HEK293T (cell line): ENCODE results near the gene ATP11A.

Source experiments
- CTCF ChIA-PET: fragments of 350-600 bp; formaldehyde crosslinking; extraction: SDS; loops from one replicate; lab custom pipeline; 2021; ENCODE audit warnings: antibody characterized with exemption, inconsistent platforms; lab: Yijun Ruan, JAX
- POLR2A ChIA-PET: fragments of 350-600 bp; formaldehyde crosslinking; extraction: SDS; loops from one replicate; lab custom pipeline; 2020; ENCODE audit warnings: antibody characterized with exemption, inconsistent platforms; lab: Yijun Ruan, JAX
- DNase-seq: peaks from one replicate; pipeline ENCODE4 v3.0.0; 2012; ENCODE audit warnings: mixed read lengths; ENCODE audit errors: extremely low spot score
- ARNT ChIP-seq: fragments of 450-650 bp; IDR thresholded peaks from 2 replicates; pipeline ENCODE4 v1.6.1; 2017; ENCODE audit warnings: mild to moderate bottlenecking
- BHLHE40 ChIP-seq: fragments of 450-650 bp; IDR thresholded peaks from 2 replicates; pipeline ENCODE4 v1.6.1; 2016; ENCODE audit warnings: mild to moderate bottlenecking, moderate library complexity, borderline replicate concordance
- CTBP1 ChIP-seq: fragments of 450-650 bp; IDR thresholded peaks from 2 replicates; pipeline ENCODE4 v1.6.1; 2016; ENCODE audit warnings: borderline replicate concordance
- ELF4 ChIP-seq: fragments of 450-650 bp; IDR thresholded peaks from 2 replicates; pipeline ENCODE4 v1.6.1; 2017; ENCODE audit warnings: antibody characterized with exemption
- FOXA1 ChIP-seq: fragments of 450-650 bp; IDR thresholded peaks from 2 replicates; pipeline ENCODE4 v1.6.1; 2016; ENCODE audit warnings: mild to moderate bottlenecking
- FOXK2 ChIP-seq: fragments of 450-650 bp; IDR thresholded peaks from 2 replicates; pipeline ENCODE4 v1.6.1; 2016; ENCODE audit warnings: mild to moderate bottlenecking
- FOXM1 ChIP-seq: fragments of 450-650 bp; IDR thresholded peaks from 2 replicates; pipeline ENCODE4 v1.6.1; 2017; ENCODE audit warnings: mild to moderate bottlenecking, borderline replicate concordance
- HDGF ChIP-seq: fragments of 450-650 bp; IDR thresholded peaks from 2 replicates; pipeline ENCODE4 v1.6.1; 2017; ENCODE audit warnings: antibody characterized with exemption, borderline replicate concordance
- L3MBTL2 ChIP-seq: fragments of 450-650 bp; conservative IDR thresholded peaks from 2 replicates; pipeline ENCODE4 v1.6.1; 2016; ENCODE audit warnings: mild to moderate bottlenecking
- LEF1 ChIP-seq: fragments of 450-650 bp; IDR thresholded peaks from 2 replicates; pipeline ENCODE4 v1.6.1; 2017; ENCODE audit warnings: mild to moderate bottlenecking, borderline replicate concordance
- NFRKB ChIP-seq: fragments of 450-650 bp; IDR thresholded peaks from 2 replicates; pipeline ENCODE4 v1.6.1; 2016; ENCODE audit warnings: mild to moderate bottlenecking, moderate library complexity
- SP1 ChIP-seq: fragments of 450-650 bp; IDR thresholded peaks from 2 replicates; pipeline ENCODE4 v1.6.1; 2017
- SUZ12 ChIP-seq: fragments of 450-650 bp; IDR thresholded peaks from 2 replicates; pipeline ENCODE4 v1.6.1; 2016; ENCODE audit warnings: mild to moderate bottlenecking
- TARDBP ChIP-seq: fragments of 450-650 bp; IDR thresholded peaks from 2 replicates; pipeline ENCODE4 v1.6.1; 2016
- ZNF384 ChIP-seq: fragments of 450-650 bp; IDR thresholded peaks from 2 replicates; pipeline ENCODE4 v1.6.1; 2016
- TF ChIP-seq, protein P1 (sequence below): fragments of 450-650 bp; IDR thresholded peaks from 2 replicates; pipeline ENCODE4 v1.6.1; 2016

The ATP11A gene

DNA sequence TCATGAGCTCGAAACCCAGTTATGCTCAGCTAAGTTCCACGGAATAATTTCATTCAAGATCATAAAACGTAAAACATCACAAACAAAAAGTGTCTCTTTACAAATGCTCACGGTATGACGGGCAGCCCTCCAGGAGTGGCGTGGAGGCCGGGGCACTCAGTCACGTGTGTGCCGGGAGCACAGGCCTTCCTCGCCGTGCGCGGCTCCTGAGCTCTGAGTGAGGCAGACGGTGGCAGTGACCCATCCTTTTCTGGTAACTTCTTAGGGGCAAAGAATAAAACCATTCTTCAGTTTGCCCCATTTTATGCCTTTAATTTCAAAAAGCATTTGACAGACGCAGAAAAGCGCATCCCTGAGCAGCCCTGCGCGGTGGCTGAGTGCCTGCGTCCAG, 72.8 kb downstream of the ATP11A start:
- ChIA-PET CTCF (interaction anchor here (0.6 kb wide), 2 partner anchors 44 to 86 kb away, joined by 3 to 6 read pairs; no protein-coding TSS in a partner anchor), POLR2A (no interaction called here)
- TF ChIP-seq NFRKB: no peak
- no peak for TF ChIP-seq SUZ12
- no peak for TF ChIP-seq ARNT
- no peak for TF ChIP-seq SP1
- no peak for DNase-seq

DNA sequence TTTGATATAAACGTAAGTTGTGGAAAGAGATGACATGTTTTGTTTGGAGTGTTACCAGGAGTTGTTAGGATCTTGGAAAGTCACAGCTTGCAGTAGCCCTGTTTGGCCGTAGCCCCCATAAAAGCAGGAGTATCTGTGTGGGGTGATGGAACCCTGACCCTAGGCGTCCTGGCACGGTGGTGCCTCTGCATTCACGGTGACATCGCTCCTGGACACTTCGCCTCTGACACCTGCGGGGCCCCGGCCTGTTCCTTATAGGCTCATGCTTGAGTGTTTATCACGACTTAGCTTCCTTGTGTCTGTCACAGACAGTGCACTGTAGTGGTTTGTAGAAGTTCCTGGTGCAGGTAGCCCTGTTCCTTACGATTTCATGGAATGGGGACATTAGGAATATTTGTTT, 74.2 kb downstream of the ATP11A start:
- CTCF ChIA-PET: no interaction called here
- TF ChIP-seq TARDBP (no peak), FOXK2 (no peak), ELF4 (no peak), SUZ12 (no peak), L3MBTL2 (no peak), LEF1 (no peak), SP1 (no peak), NFRKB (no peak), HDGF (no peak), ARNT (no peak), FOXM1 (no peak), FOXA1 (no peak), ZNF384 (no peak), BHLHE40 (no peak), CTBP1 (no peak)
- TF ChIP-seq, protein P1, sequence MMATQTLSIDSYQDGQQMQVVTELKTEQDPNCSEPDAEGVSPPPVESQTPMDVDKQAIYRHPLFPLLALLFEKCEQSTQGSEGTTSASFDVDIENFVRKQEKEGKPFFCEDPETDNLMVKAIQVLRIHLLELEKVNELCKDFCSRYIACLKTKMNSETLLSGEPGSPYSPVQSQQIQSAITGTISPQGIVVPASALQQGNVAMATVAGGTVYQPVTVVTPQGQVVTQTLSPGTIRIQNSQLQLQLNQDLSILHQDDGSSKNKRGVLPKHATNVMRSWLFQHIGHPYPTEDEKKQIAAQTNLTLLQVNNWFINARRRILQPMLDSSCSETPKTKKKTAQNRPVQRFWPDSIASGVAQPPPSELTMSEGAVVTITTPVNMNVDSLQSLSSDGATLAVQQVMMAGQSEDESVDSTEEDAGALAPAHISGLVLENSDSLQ: no peak
- POLR2A ChIA-PET: no interaction called here
- no peak for DNase-seq

- ChIA-PET POLR2A (no interaction called here), CTCF (interaction anchor here (0.6 kb wide), 1 partner anchor 103 kb away, joined by 7 read pairs; no protein-coding TSS in a partner anchor)
- TF ChIP-seq LEF1 (no peak), ELF4 (no peak), FOXA1 (no peak), TARDBP (no peak), HDGF (no peak), SP1 (no peak), L3MBTL2 (no peak), NFRKB (no peak)
- DNase-seq: no peak
Observed at GRCh38 chr13:112764864-112765561, 75.2 kb downstream of the ATP11A start.

- ChIA-PET POLR2A (no interaction called here), CTCF (interaction anchor here (0.6 kb wide), 1 partner anchor 103 kb away, joined by 7 read pairs; no protein-coding TSS in a partner anchor)
- no peak for DNase-seq
- no peak for TF ChIP-seq SUZ12
- no peak for TF ChIP-seq HDGF
- TF ChIP-seq FOXM1: no peak
- no peak for TF ChIP-seq CTBP1
- no peak for TF ChIP-seq LEF1
- no peak for TF ChIP-seq ZNF384
- no peak for TF ChIP-seq L3MBTL2
- TF ChIP-seq FOXA1: no peak
- no peak for TF ChIP-seq ARNT
- no peak for TF ChIP-seq TARDBP
- TF ChIP-seq SP1: no peak
- TF ChIP-seq NFRKB: no peak
- no peak for TF ChIP-seq BHLHE40
- no peak for TF ChIP-seq ELF4
- TF ChIP-seq, protein P1: no peak
- TF ChIP-seq FOXK2: no peak
Observed at GRCh38 chr13:112765731-112766130, 75.9 kb downstream of the ATP11A start.

GRCh38 chr13:112766336-112766735, 76.5 kb downstream of the ATP11A start:
- ChIA-PET POLR2A (no interaction called here), CTCF (no interaction called here)
- TF ChIP-seq FOXM1 (no peak), TARDBP (no peak), CTBP1 (no peak), L3MBTL2 (no peak), FOXA1 (no peak)
- DNase-seq: no peak

DNA sequence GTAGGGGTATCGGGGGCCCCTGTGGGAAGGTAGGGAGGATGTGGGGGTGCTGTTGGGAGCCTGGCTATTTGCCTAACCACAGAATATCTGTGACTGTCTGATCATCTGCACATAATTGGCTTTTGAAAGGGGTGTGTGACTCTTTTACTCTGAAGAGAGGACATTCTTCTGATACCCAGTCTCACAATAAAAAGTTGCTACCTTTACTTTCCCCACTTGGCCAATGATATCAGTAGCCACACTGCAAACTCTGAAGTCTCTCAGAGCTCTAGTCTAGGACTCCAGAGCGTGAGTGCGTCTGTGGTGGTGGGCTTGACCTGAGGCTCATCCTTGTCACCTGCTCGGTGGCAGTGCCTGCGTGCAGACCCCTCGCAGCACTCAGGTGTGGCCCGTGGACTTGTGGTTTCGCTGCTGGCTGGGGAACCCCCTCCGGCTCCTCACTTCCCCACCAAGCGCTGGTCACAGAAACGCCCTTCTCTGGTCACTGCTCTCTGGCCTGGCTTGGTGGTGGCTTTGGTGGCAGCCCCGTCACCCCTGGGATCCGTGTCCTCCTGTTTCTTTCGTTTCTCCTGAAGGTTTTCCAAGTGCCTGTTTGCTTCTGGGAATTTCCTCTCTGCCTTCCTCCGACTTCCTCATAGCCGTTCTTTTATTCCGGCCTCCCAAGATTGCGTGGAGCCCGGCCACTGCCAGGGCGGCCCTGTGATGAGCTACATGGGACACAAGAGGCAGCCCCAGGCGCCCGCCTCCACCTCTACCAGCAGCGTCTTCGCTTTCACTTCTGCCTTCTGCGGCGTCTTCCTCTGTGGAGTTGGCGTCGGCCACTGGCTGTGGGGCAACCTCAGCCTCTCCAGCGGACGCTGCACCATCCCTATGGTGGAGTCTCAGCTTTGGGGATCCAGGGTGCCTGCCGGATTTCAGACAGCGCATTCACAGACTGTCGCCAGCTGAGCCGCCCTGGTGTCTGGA, 78.0 kb downstream of the ATP11A start:
- DNase-seq: no peak
- ChIA-PET POLR2A (no interaction called here), CTCF (no interaction called here)
- TF ChIP-seq CTBP1: no peak
- TF ChIP-seq, protein P1: no peak
- TF ChIP-seq SP1: no peak
- no peak for TF ChIP-seq ZNF384
- no peak for TF ChIP-seq ELF4
- no peak for TF ChIP-seq L3MBTL2
- no peak for TF ChIP-seq SUZ12
- no peak for TF ChIP-seq ARNT
- no peak for TF ChIP-seq LEF1
- no peak for TF ChIP-seq FOXK2
- no peak for TF ChIP-seq FOXM1
